IPS-18c (cell line): Measurements from ENCODE around the gene ABCC10.

ENCODE experiments used
- H3K4me3 ChIP-seq: 2 replicates; pipeline ENCODE4 v1.7.0; 2013; ENCODE audit warnings: low read depth, mild to moderate bottlenecking, low read length, moderate library complexity; ENCODE audit not compliant: insufficient read depth
- H3K9me3 ChIP-seq: one replicate; pipeline ENCODE4 v1.6.1; 2013; ENCODE audit warnings: mild to moderate bottlenecking, low read length, moderate library complexity; ENCODE audit not compliant: control insufficient read depth, insufficient read depth

The ABCC10 gene

DNA sequence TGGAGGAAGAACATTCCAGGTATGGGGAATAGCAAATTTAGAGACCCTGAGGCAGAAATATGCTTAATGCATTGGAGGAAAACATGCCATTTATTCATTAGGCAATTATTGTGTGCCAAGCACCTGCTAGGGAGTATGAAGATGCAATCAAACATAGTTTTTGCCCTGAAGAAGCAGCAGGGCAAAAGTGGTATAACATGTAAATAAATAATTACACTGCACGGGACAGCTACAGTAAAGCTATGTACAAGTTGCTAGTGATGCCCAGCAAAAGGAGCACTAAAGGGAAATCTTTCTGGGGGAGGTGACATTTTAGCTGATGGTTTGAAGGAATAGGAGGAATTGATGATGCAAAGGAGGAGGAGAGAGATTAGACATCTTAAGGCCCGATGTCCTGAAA, 49.4 kb downstream of the ABCC10 start:
- H3K9me3 ChIP-seq: no peaks in the 10 kb centered on the region
- peak overlapping the region; percentile 71; the same call in 1 of the 2 replicates for H3K4me3 ChIP-seq

- Histone ChIP-seq H3K4me3 (peak within 1 kb of the TSS; percentile 71), H3K9me3 (no peaks in the 10 kb centered on the region)
Measured at GRCh38 chr6:43477235-43478007, 50.1 kb downstream of the ABCC10 start, which contains the start of gene TJAP1. TJAP1 (plus strand) TSS chr6:43477570; CDS start chr6:43499002, 21,432 bp downstream.

GRCh38 chr6:43478008-43478372, 50.6 kb downstream of the ABCC10 start:
- no peaks in the 10 kb centered on the region for H3K9me3 ChIP-seq
- peak overlapping the region; percentile 71 for H3K4me3 ChIP-seq

- no peaks in the 10 kb centered on the region for H3K9me3 ChIP-seq
- H3K4me3 ChIP-seq: no peak overlapping the region
Measured at GRCh38 chr6:43481075-43481474, 53.7 kb downstream of the ABCC10 start.

DNA sequence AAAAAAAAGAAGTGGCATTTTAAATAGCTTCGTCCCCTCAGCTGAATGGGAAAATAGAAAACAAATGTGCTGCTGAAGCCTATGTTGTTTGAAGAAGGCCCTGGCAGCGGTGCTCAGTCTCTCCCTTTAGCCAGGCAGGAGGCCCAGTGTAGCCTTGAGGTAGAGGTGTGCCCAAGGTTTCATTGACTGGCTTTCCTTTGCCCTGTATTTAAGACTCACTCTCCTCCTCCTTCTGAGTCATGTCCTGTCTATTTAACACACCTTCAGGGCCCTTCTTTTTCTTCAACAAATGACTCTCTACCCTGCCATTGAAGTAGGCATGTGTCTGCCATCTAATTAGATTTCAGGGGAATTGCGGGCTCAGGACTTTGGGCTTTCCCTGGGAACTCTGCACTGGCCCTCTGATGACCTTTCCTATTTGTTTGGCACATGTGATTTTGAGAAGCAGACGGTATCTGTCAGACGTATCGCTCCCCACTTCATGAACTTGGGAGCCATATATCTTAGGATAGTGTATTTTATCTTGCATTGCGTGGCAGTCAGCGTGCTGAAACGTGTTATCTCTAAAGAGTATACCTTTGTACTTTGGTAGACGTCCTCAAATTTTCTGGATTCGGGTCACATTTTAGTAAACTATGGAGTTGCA, 54.4 kb downstream of the ABCC10 start:
- no peak overlapping the region for H3K4me3 ChIP-seq
- no peaks in the 10 kb centered on the region for H3K9me3 ChIP-seq

DNA sequence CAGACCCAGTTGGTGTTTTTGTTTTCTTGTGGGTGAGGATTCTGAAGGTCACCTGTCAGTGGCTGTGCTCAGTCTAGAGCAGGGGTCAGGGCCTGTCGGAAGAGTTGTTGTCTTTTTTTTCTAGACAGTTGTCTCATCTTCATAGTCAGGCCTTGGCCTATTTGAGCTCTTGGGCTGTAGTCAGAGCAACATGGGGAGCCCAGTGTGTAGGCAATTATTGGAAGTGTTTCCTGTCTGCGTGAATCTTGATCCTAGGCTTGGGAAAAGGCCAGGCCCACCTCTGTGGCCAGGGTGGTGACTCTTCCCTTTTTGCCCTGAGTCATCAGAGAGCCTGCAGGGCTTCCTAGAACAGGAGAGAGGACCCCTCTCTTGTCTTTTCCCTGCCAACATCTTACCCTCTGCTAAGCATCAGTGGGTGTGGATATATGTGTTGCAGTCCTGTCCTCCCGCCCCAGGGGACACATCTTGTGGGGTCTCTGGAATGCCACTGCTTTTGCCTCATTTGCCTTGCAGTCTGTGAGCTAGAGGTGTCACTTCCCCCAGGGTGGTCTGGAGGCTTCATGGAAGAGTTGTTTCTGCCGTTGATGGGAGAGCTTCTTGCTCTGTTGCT, 61.4 kb downstream of the ABCC10 start:
- Histone ChIP-seq H3K9me3 (no peaks in the 10 kb centered on the region), H3K4me3 (no peak overlapping the region)

DNA sequence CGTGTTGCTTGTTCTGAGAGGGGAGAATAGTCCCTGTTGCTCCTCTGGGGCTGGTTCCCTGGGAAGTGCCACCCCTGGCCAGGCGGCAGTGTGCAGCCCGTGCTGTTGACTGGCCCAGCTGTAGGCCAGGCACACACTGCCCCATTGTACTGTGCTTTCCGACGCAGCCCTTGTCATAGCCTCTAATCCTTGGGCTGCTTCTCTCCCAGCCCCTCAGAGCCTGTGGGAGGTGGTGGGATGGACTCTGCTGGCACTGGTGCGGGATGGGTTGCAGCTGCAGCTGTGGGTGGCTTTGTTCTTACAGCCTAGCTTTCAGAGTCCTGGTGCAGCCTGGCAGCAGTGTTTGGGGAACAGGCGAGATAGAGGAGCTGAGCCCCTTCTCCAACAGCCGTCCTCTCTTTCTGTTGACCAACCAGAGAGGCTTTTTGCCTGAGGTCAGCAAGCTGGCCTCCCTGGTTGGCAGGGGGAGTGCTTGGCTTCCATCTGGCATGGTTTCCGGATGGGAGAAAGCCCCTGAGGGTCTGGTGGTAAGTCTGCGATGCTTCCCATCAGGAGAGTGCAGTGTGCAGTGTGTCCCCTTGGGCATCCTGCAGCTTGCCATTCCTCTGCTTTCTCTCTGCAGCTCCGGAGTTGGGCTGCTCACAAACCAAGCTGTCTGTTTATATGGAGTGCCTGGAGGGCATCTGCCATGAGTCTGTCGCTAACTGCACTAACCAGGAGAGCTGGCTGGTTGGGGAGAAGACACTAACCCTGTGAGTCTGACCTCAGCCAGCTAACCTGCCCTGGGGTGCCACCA, 62.1 kb downstream of the ABCC10 start:
- Histone ChIP-seq H3K4me3 (no peak overlapping the region), H3K9me3 (no peaks in the 10 kb centered on the region)

DNA sequence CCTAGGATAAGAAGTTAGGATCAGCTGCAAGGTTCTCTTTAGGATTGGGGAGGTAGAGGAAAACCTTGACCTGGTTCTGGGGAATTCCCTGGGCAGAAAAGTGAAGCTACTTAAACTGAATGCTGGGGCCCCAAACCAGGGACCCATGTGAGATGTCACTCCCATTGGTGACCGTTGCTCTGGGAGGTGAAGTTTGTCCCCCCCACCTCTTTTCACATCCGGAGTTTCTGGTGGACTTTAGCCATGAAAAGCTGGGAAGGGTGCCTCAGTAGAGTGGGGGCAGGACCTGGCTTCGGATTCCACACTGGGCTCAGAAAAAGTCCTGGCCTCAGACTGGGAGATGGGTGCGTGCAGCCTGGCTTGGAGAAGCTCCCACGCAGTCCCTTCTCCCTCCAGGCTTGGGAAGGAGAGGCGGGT, 63.2 kb downstream of the ABCC10 start:
- Histone ChIP-seq H3K4me3 (no peak overlapping the region), H3K9me3 (no peaks in the 10 kb centered on the region)

- H3K9me3 ChIP-seq: no peaks in the 10 kb centered on the region
- H3K4me3 ChIP-seq: no peak overlapping the region
Measured at GRCh38 chr6:43491750-43492661, 64.7 kb downstream of the ABCC10 start.

DNA sequence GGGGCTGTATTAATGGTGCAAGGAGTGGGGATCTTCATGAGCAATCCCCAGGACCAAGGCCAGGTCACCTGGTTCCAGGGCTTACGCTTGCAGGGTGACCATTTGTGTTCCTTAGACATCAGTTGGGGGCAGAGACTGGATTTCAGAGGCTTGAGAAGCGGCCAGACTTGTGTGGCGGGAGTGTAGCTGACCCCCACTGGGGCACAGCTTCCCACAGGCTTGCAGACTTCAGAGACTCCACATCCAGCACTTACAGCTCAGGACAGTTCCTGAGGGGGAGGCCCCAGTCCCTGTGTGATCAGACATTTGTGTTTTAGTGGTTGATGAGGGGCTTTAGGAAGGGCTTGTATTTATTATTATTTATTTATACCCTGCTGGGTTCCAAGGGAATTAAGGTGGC, 65.3 kb downstream of the ABCC10 start:
- H3K9me3 ChIP-seq: no peaks in the 10 kb centered on the region
- no peak overlapping the region for H3K4me3 ChIP-seq

- no peaks in the 10 kb centered on the region for H3K9me3 ChIP-seq
Measured at GRCh38 chr6:43493230-43493629, 65.9 kb downstream of the ABCC10 start.

GRCh38 chr6:43493833-43494232, 66.5 kb downstream of the ABCC10 start:
- H3K4me3 ChIP-seq: no peak overlapping the region
- H3K9me3 ChIP-seq: no peaks in the 10 kb centered on the region

More at GRCh38 chr6:43493230-43493629, 65.9 kb downstream of the ABCC10 start:
- H3K4me3 ChIP-seq: no peak overlapping the region

- Histone ChIP-seq H3K9me3 (no peaks in the 10 kb centered on the region), H3K4me3 (no peak overlapping the region)
Measured at GRCh38 chr6:43494321-43494720, 67.0 kb downstream of the ABCC10 start.

- no peaks in the 10 kb centered on the region for H3K9me3 ChIP-seq
- no peak overlapping the region for H3K4me3 ChIP-seq
Measured at GRCh38 chr6:43494766-43495165, 67.4 kb downstream of the ABCC10 start.

DNA sequence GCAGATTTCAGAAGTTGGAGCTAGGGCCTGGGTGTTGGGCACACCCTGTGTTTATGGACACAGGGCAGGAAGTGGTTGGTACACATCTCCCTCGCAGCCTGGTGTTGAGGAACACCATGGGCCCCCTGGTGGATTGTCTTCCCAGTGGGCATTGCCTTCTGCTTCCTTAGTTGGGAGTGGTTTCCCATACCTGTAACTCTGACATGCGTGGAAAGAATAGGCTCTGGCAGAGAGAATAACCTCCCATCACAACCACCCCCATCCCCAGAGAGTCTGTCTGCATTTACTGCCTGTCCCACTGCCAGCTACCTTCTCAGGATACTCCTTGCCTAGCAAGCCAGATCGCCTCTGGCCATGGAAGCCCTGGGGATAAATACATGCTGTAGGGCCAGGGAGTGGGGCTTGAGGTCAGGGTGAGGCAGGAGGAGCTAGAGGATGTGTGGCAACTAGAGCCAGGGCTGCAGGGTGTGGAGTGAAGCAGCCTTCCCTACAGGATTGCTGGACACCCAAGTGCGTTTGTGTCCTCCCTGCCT, 68.1 kb downstream of the ABCC10 start:
- Histone ChIP-seq H3K4me3 (no peak overlapping the region), H3K9me3 (no peaks in the 10 kb centered on the region)

- H3K4me3 ChIP-seq: no peak overlapping the region
- H3K9me3 ChIP-seq: no peaks in the 10 kb centered on the region
Measured at GRCh38 chr6:43496370-43497128, 69.2 kb downstream of the ABCC10 start.
